Measurements from ENCODE around the gene PSME3IP1.
"Not testable (repeated sequence)": the region's sequence is repeated elsewhere in the genome, so short reads cannot be mapped to it uniquely, and the experiment has no call there.

GRCh38 chr16:57187902-57188710 is 2.3 kb upstream of the PSME3IP1 start:
- TF ChIP-seq CTCF (optimal IDR thresholded peaks at IDR 0.05 in 1 of 3, IDR thresholded peaks at IDR 0.05 in 1 of 3, conservative IDR thresholded peaks at IDR 0.05 in 1 of 3; ENCODE audit: extremely low read depth in 1 of 3, insufficient read depth in 2 of 3, low read length in 3 of 3); EZH2 (IDR thresholded peaks at IDR 0.05; ENCODE audit: low read length): not testable (repeated sequence)
